Measurements from ENCODE around the gene FAM240A.

DNA sequence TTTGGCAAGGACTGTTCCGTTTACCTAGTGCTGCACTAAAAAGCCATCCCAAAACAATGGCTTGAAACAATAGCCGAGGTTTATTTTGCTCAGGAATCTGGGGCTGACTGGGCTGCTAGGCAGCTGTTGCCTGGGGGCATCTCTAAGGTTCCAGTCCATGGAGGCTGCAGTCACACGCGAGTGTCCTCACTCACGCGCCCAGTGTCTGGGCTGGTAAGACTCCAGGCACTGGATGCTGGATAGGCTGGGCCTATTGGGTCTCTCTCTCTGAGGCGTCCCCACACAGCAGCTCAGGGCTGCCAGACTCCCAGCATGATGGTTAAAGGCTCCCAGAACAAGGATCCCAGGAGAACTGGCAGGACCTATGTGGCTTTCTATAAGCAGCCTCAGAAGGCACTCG lies 47.0 kb downstream of the FAM240A start:
- no peak for TF ChIP-seq EZH2 (IDR thresholded peaks at IDR 0.05; ENCODE audit: low read depth)
- TF ChIP-seq, protein P1, sequence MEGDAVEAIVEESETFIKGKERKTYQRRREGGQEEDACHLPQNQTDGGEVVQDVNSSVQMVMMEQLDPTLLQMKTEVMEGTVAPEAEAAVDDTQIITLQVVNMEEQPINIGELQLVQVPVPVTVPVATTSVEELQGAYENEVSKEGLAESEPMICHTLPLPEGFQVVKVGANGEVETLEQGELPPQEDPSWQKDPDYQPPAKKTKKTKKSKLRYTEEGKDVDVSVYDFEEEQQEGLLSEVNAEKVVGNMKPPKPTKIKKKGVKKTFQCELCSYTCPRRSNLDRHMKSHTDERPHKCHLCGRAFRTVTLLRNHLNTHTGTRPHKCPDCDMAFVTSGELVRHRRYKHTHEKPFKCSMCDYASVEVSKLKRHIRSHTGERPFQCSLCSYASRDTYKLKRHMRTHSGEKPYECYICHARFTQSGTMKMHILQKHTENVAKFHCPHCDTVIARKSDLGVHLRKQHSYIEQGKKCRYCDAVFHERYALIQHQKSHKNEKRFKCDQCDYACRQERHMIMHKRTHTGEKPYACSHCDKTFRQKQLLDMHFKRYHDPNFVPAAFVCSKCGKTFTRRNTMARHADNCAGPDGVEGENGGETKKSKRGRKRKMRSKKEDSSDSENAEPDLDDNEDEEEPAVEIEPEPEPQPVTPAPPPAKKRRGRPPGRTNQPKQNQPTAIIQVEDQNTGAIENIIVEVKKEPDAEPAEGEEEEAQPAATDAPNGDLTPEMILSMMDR (conservative IDR thresholded peaks at IDR 0.05) = no peak
